DOHH2 (cell line): ENCODE measurements around the gene COIL.

Experiments
- EZH2phosphoT487 ChIP-seq: fragments of 200-600 bp; sonication (generic); IDR thresholded peaks from 2 replicates; pipeline ENCODE4 v1.6.1; 2017; ENCODE audit warnings: borderline replicate concordance, mild to moderate bottlenecking, antibody characterized with exemption, low read length, moderate library complexity, mixed read lengths
- TF ChIP-seq, protein P1 (sequence below): fragments of 200-600 bp; sonication (generic); IDR thresholded peaks from one replicate; pipeline ENCODE4 v1.5.1; 2014; ENCODE audit warnings: antibody characterized with exemption, mild to moderate bottlenecking, low read depth, low read length; ENCODE audit not compliant: poor library complexity, severe bottlenecking

DNA sequence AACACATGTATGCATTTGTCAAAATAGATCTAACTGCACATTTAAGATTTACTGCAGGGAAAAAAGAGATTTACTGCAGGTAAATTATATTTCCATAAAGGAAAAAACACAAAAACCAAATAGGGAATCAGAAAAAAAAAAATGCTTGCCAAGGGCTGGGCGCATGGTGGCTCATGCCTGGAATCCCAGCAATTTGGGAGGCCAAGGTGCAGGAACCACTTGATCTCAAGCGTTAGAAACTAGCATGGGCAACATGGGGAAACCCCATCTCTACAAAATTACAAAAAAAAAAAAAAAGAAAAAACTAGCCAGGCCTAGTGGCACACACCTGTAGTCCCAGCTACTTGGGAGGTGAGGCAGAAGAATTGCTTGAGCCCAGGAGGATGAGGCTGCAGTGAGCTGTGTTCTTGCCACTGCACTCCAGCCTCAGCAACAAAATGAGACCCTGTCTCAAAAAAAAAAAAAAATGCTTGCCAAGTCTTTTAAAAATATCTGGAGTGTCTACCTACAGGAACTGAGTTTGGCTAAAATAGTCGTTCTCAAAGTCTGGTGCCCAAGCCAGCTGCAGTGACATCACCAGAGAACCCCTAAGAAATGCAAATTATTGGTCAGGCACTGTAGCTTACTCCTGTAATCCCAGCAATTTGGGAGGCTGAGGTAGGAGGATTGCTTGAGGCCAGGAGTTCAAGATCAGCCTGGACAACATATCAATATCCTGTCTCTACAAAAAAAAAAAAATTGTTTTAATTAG, 64.5 kb downstream of the COIL start:
- TF ChIP-seq, protein P1, sequence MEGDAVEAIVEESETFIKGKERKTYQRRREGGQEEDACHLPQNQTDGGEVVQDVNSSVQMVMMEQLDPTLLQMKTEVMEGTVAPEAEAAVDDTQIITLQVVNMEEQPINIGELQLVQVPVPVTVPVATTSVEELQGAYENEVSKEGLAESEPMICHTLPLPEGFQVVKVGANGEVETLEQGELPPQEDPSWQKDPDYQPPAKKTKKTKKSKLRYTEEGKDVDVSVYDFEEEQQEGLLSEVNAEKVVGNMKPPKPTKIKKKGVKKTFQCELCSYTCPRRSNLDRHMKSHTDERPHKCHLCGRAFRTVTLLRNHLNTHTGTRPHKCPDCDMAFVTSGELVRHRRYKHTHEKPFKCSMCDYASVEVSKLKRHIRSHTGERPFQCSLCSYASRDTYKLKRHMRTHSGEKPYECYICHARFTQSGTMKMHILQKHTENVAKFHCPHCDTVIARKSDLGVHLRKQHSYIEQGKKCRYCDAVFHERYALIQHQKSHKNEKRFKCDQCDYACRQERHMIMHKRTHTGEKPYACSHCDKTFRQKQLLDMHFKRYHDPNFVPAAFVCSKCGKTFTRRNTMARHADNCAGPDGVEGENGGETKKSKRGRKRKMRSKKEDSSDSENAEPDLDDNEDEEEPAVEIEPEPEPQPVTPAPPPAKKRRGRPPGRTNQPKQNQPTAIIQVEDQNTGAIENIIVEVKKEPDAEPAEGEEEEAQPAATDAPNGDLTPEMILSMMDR = no peak
- TF ChIP-seq EZH2phosphoT487 = no peak
